ENCODE data around the gene FCGR2B.
"Not testable (repeated sequence)": the region's sequence is repeated elsewhere in the genome, so short reads cannot be mapped to it uniquely, and the experiment has no call there.

FCGR2B gene

GRCh38 chr1:161662684-161663339, at the start of gene FCGR2B:
Gene FCGR2B, plus strand, starts transcription at chr1:161663143. Its CDS starts 99 bp downstream, at chr1:161663242.
- not testable (repeated sequence) for DNase-seq (ENCODE audit: low spot score)

GRCh38 chr1:161616417-161616816, 46.5 kb upstream of the FCGR2B start:
- not testable (repeated sequence) for DNase-seq (ENCODE audit: low spot score)

GRCh38 chr1:161618517-161618916, 44.4 kb upstream of the FCGR2B start:
- not testable (repeated sequence) for DNase-seq (ENCODE audit: low spot score)

- DNase-seq (ENCODE audit: low spot score): not testable (repeated sequence)
Observed at GRCh38 chr1:161620399-161620798, 42.5 kb upstream of the FCGR2B start.

- peak; percentile 48 for DNase-seq (ENCODE audit: low spot score)
Observed at GRCh38 chr1:161621181-161622000, 41.6 kb upstream of the FCGR2B start.

GRCh38 chr1:161622054-161622453, 40.9 kb upstream of the FCGR2B start:
- DNase-seq (ENCODE audit: low spot score): not testable (repeated sequence)

- not testable (repeated sequence) for DNase-seq (ENCODE audit: low spot score)
Observed at GRCh38 chr1:161623401-161624051, 39.4 kb upstream of the FCGR2B start.

- not testable (repeated sequence) for DNase-seq (ENCODE audit: low spot score)
Observed at GRCh38 chr1:161624605-161625004, 38.3 kb upstream of the FCGR2B start.

GRCh38 chr1:161626445-161627146, 36.3 kb upstream of the FCGR2B start:
- not testable (repeated sequence) for DNase-seq (ENCODE audit: low spot score)

GRCh38 chr1:161630128-161630742, 32.7 kb upstream of the FCGR2B start:
- not testable (repeated sequence) for DNase-seq (ENCODE audit: low spot score)

- DNase-seq (ENCODE audit: low spot score): no peak
Observed at GRCh38 chr1:161631076-161631475, 31.9 kb upstream of the FCGR2B start, which contains the start of gene FCGR3B. Gene FCGR3B, minus strand, starts transcription at chr1:161631176. Its CDS starts 82 bp downstream, at chr1:161631094.

GRCh38 chr1:161634993-161635392, 27.9 kb upstream of the FCGR2B start:
- not testable (repeated sequence) for DNase-seq (ENCODE audit: low spot score)

GRCh38 chr1:161636189-161636782, 26.7 kb upstream of the FCGR2B start:
- not testable (repeated sequence) for DNase-seq (ENCODE audit: low spot score)

- not testable (repeated sequence) for DNase-seq (ENCODE audit: low spot score)
Observed at GRCh38 chr1:161636976-161637375, 26.0 kb upstream of the FCGR2B start.

- not testable (repeated sequence) for DNase-seq (ENCODE audit: low spot score)
Observed at GRCh38 chr1:161638251-161638993, 24.5 kb upstream of the FCGR2B start.

- DNase-seq (ENCODE audit: low spot score): not testable (repeated sequence)
Observed at GRCh38 chr1:161639203-161639602, 23.7 kb upstream of the FCGR2B start.

- DNase-seq (ENCODE audit: low spot score): peak; percentile 43
Observed at GRCh38 chr1:161642697-161643096, 20.2 kb upstream of the FCGR2B start.

- DNase-seq (ENCODE audit: low spot score): not testable (repeated sequence)
Observed at GRCh38 chr1:161643481-161644208, 19.3 kb upstream of the FCGR2B start.

GRCh38 chr1:161644855-161645254, 18.1 kb upstream of the FCGR2B start:
- DNase-seq (ENCODE audit: low spot score): not testable (repeated sequence)
